Coronary artery (tissue), 2 donors: ENCODE results near the gene MGAT4B.

Source experiments
- DNase-seq: peaks from one replicate; pipeline ENCODE4 v3.0.0-alpha.2; 2017; ENCODE audit warnings: low spot score
- H3K27ac ChIP-seq, 2 donors: fragments of 200-600 bp; sonication (generic); one replicate each; pipeline ENCODE4 v1.5.1; 2016 to 2019
- H3K4me3 ChIP-seq: fragments of 200-600 bp; sonication (generic); 2 replicates; pipeline ENCODE4 v1.5.1; 2016; ENCODE audit warnings: mild to moderate bottlenecking, moderate library complexity
- TF ChIP-seq, protein P1 (sequence below): fragments of 200-600 bp; sonication (generic); IDR thresholded peaks from one replicate; pipeline ENCODE4 v1.5.1; 2019; ENCODE audit warnings: antibody characterized with exemption

Gene MGAT4B

GRCh38 chr5:179768326-179769085 lies 38.2 kb downstream of the MGAT4B start:
- DNase-seq = no peak
- TF ChIP-seq, protein P1, sequence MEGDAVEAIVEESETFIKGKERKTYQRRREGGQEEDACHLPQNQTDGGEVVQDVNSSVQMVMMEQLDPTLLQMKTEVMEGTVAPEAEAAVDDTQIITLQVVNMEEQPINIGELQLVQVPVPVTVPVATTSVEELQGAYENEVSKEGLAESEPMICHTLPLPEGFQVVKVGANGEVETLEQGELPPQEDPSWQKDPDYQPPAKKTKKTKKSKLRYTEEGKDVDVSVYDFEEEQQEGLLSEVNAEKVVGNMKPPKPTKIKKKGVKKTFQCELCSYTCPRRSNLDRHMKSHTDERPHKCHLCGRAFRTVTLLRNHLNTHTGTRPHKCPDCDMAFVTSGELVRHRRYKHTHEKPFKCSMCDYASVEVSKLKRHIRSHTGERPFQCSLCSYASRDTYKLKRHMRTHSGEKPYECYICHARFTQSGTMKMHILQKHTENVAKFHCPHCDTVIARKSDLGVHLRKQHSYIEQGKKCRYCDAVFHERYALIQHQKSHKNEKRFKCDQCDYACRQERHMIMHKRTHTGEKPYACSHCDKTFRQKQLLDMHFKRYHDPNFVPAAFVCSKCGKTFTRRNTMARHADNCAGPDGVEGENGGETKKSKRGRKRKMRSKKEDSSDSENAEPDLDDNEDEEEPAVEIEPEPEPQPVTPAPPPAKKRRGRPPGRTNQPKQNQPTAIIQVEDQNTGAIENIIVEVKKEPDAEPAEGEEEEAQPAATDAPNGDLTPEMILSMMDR = no peak
- H3K27ac ChIP-seq = no peak overlapping the region
- H3K4me3 ChIP-seq = no peak overlapping the region

DNA sequence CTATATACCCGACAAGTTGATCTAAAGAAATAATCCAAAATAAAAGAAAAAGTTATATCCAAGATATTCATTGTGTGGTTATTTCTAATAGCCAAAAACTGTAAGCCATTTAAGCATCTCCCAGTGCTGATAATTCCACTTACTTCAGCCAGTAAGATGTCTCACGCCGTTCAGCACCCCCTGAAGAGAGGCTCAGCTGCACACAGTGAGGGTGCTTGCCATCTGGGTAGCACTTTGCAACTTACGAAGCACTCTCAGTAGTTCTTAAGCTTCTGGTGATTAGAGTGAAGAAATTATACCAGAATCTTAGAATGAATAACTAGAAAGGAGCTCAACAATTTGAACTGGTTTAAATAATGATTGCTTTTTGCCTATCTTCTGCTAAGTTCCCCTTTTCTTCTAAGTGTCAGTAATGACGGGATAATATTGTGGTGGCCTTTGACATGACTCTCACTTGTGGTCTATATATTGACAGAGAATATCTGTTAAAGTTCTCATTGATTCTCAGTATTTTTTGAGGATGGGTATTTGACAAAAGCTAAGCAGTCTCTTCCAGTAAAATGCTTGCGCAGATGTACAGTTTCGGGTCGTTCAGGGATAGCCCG lies 39.1 kb downstream of the MGAT4B start:
- no peak overlapping the region for H3K27ac ChIP-seq
- TF ChIP-seq, protein P1 = no peak
- H3K4me3 ChIP-seq = no peak overlapping the region
- no peak for DNase-seq

GRCh38 chr5:179766726-179767455 lies 39.8 kb downstream of the MGAT4B start:
- DNase-seq = no peak
- TF ChIP-seq, protein P1 = no peak
- Histone ChIP-seq H3K4me3 (no peak overlapping the region), H3K27ac (peak overlapping the region; percentile 59 to 83)

- H3K4me3 ChIP-seq = peak overlapping the region; percentile 34
- TF ChIP-seq, protein P1 = no peak
- H3K27ac ChIP-seq = peak overlapping the region; percentile 59 to 83
- no peak for DNase-seq
Observed at GRCh38 chr5:179766021-179766725, 40.5 kb downstream of the MGAT4B start.

DNA sequence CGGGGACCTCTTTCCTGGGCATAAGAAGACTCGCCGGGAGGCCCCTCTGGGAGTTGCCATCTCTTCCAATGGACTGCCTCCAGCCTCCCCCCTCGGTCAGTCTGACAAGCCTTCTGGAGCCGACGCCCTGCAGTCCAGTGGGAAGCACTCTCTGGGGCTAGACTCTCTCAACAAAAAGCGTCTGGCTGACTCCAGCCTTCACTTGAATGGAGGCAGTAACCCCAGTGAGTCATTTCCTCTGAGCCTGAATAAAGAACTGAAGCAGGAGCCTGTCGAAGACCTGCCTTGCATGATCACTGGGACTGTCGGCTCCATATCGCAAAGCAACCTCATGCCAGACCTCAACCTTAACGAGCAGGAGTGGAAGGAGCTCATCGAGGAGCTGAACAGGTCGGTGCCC lies 41.3 kb downstream of the MGAT4B start:
- Histone ChIP-seq H3K4me3 (peak overlapping the region; percentile 34), H3K27ac (peak overlapping the region; percentile 59 to 83)
- DNase-seq = no peak
- TF ChIP-seq, protein P1 = no peak

- TF ChIP-seq, protein P1 = no peak
- no peak for DNase-seq
- Histone ChIP-seq H3K4me3 (peak overlapping the region; percentile 15), H3K27ac (peak overlapping the region; percentile 7 to 85)
Observed at GRCh38 chr5:179764056-179764455, 42.6 kb downstream of the MGAT4B start.
